ENCODE measurements around the gene LGR4. TPM values are rescaled to one million over a fixed set of nuclear protein-coding genes. Genes with fewer than 3 reads are reported as not detected.

LGR4 gene
- total and polyA plus RNA-seq, 9 of the 15 experiments (the other 6 are each of a cell fraction or from before 2014, with no cell fraction given) = 0.94 to 10.1 (median 5.8) TPM

- TF ChIP-seq HNRNPK (IDR thresholded peaks at IDR 0.05; ENCODE audit: low read depth, low read length, poor library complexity, severe bottlenecking) (no peak), C11orf30 (IDR thresholded peaks at IDR 0.05; ENCODE audit: low read depth) (no peak), KHSRP (IDR thresholded peaks at IDR 0.05) (peak; percentile 88), NFIC (IDR thresholded peaks at IDR 0.05) (peak; percentile 95), SMARCA5 (IDR thresholded peaks at IDR 0.05) (no peak), TBP (optimal IDR thresholded peaks at IDR 0.05; ENCODE audit: low read depth, low read length) (no peak), GATA2 (CRISPR knock-in tag; IDR thresholded peaks at IDR 0.05) (peak; percentile 78), FOXK1 (CRISPR knock-in tag; IDR thresholded peaks at IDR 0.05; ENCODE audit: borderline replicate concordance) (no peak), EP400 (IDR thresholded peaks at IDR 0.05) (no peak), RUNX1 (IDR thresholded peaks at IDR 0.05; ENCODE audit: low read depth) (no peak), POLR2AphosphoS5 (IDR thresholded peaks at IDR 0.05; ENCODE audit: control insufficient read depth, insufficient read depth, low read depth, low read length) (peak; percentile 87), KAT2B (IDR thresholded peaks at IDR 0.05; ENCODE audit: low read depth, low read length) (no peak), DMBX1 (CRISPR knock-in tag; IDR thresholded peaks at IDR 0.05; ENCODE audit: borderline replicate concordance) (peak; percentile 86), MAFF (IDR thresholded peaks at IDR 0.05; ENCODE audit: low read length) (peak; percentile 28; the same call in 1 of the 2 replicates), ZBTB2 (IDR thresholded peaks at IDR 0.05) (peak; percentile 73; the same call in 1 of the 2 replicates), MGA (IDR thresholded peaks at IDR 0.05) (no peak)
These were observed 51.6 kb downstream of the LGR4 start (continued) for GRCh38 chr11:27420722-27421572.
